Measurements from ENCODE around the gene SPNS2. TPM values are rescaled to one million over a fixed set of nuclear protein-coding genes. Genes with fewer than 3 reads are reported as not detected.

The SPNS2 gene
- total RNA-seq, 1 experiment from 2014 or later, result 1.6 TPM

GRCh38 chr17:4449736-4450135, 48.9 kb upstream of the SPNS2 start (continued):
- no peak for TF ChIP-seq CTCF (IDR thresholded peaks at IDR 0.05 in 2 of 3, conservative IDR thresholded peaks at IDR 0.05 in 1 of 3; ENCODE audit: borderline replicate concordance in 1 of 3, insufficient read depth in 1 of 3, low read depth in 2 of 3, low read length in 2 of 3)
- no peak for TF ChIP-seq SRF (IDR thresholded peaks at IDR 0.05; ENCODE audit: low read depth)
- TF ChIP-seq POLR2A (IDR thresholded peaks at IDR 0.05; ENCODE audit: borderline replicate concordance, extremely low read depth, insufficient read depth, insufficient read length), result no peak
- no peak for TF ChIP-seq EZH2phosphoT487 (IDR thresholded peaks at IDR 0.05; ENCODE audit: borderline replicate concordance)

- H3K9me2 ChIP-seq (ENCODE audit: insufficient read depth), result no peaks in the 10 kb centered on the region
- H3K4me2 ChIP-seq (ENCODE audit: low read length), result no peak overlapping the region
- TF ChIP-seq EZH2 (IDR thresholded peaks at IDR 0.05), result no peak
- TF ChIP-seq POLR2A (IDR thresholded peaks at IDR 0.05; ENCODE audit: borderline replicate concordance, extremely low read depth, insufficient read depth, insufficient read length), result no peak
- TF ChIP-seq ATF3 (IDR thresholded peaks at IDR 0.05), result no peak
- no peak for TF ChIP-seq YY1 (IDR thresholded peaks at IDR 0.05; ENCODE audit: extremely low read depth, insufficient replicate concordance, low read depth, low read length)
- TF ChIP-seq FOSL1 (IDR thresholded peaks at IDR 0.05; ENCODE audit: low read depth), result no peak
- no peak for TF ChIP-seq SIN3A (IDR thresholded peaks at IDR 0.05; ENCODE audit: low read depth)
- TF ChIP-seq CBX3 (IDR thresholded peaks at IDR 0.05; ENCODE audit: low read depth), result no peak
- H3K9ac ChIP-seq (ENCODE audit: low read length), result no peak overlapping the region
- CTCF ChIA-PET, result no interaction called here
- H3K27me3 ChIP-seq (ENCODE audit: insufficient read depth, low read length), result no peaks in the 10 kb centered on the region
- RAD21 ChIA-PET (ENCODE audit: low non-redundant PET in 1 of 2, low total read pairs in 2 of 2, uncharacterized antibody in 2 of 2, unreplicated experiment in 2 of 2), result no interaction called here
- H3K79me2 ChIP-seq (ENCODE audit: insufficient read depth, low read length), result no peaks in the 10 kb centered on the region
- POLR2A ChIA-PET, result no interaction called here
- no peak overlapping the region for H3K4me3 ChIP-seq (replicated peaks in 1 of 2; ENCODE audit: low read depth in 1 of 2, low read length in 2 of 2)
- ATAC-seq (no peak), DNase-seq (ENCODE audit: low read depth, low spot score) (no peak)
- no peaks in the 10 kb centered on the region for H3K4me1 ChIP-seq (ENCODE audit: control insufficient read depth in 1 of 2, insufficient read depth in 2 of 2, low read length in 2 of 2)
- no peak overlapping the region for H2AFZ ChIP-seq (ENCODE audit: low read depth, low read length, poor library complexity, severe bottlenecking)
- H3K9me3 ChIP-seq (ENCODE audit: control insufficient read depth in 1 of 2, insufficient read depth in 1 of 2, low read depth in 1 of 2, low read length in 2 of 2), result no peaks in the 10 kb centered on the region
- intact Hi-C loops (cut with micrococcal nuclease), result no loop called here
- no peak overlapping the region for H3K27ac ChIP-seq (ENCODE audit: low read depth, low read length)
- BruUV-seq (replicated peaks), result no TSS peak
- H4K20me1 ChIP-seq (ENCODE audit: insufficient read depth), result no peaks in the 10 kb centered on the region
- no peaks in the 10 kb centered on the region for H3K36me3 ChIP-seq (ENCODE audit: control insufficient read depth in 1 of 2, insufficient read depth in 2 of 2, low read length in 2 of 2)
Measured at GRCh38 chr17:4450710-4451316, 47.9 kb upstream of the SPNS2 start.

Measured in HCT116 (cell line).